Upper lobe of left lung (tissue), 4 donors: ENCODE measurements around the gene EIF3B.

Experiments used
- POLR2A ChIP-seq, 4 donors: fragments of 450-650 bp; IDR thresholded peaks; one replicate each; pipeline ENCODE4 v1.5.1; 2016 to 2017; ENCODE audit warnings: antibody characterized with exemption in 4 of 4, mild to moderate bottlenecking in 2 of 4
- POLR2AphosphoS5 ChIP-seq, 2 donors: sonication (generic); formaldehyde crosslinking; IDR thresholded peaks; one replicate each; pipeline ENCODE4 v1.5.1; 2017; ENCODE audit warnings: antibody characterized with exemption in 2 of 2
- TF ChIP-seq, protein P1 (sequence below), 6 experiments: fragments of 450-650 bp in 4 of 6; fragments of 200-600 bp in 2 of 6; sonication (generic) in 2 of 6; IDR thresholded peaks; one replicate each; pipeline ENCODE4 v1.5.1; 2016 to 2019; ENCODE audit warnings: antibody characterized with exemption in 6 of 6

GRCh38 chr7:2420216-2420933 lies 65.7 kb downstream of the EIF3B start:
- TF ChIP-seq, protein P1, sequence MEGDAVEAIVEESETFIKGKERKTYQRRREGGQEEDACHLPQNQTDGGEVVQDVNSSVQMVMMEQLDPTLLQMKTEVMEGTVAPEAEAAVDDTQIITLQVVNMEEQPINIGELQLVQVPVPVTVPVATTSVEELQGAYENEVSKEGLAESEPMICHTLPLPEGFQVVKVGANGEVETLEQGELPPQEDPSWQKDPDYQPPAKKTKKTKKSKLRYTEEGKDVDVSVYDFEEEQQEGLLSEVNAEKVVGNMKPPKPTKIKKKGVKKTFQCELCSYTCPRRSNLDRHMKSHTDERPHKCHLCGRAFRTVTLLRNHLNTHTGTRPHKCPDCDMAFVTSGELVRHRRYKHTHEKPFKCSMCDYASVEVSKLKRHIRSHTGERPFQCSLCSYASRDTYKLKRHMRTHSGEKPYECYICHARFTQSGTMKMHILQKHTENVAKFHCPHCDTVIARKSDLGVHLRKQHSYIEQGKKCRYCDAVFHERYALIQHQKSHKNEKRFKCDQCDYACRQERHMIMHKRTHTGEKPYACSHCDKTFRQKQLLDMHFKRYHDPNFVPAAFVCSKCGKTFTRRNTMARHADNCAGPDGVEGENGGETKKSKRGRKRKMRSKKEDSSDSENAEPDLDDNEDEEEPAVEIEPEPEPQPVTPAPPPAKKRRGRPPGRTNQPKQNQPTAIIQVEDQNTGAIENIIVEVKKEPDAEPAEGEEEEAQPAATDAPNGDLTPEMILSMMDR (IDR thresholded peaks at IDR 0.05) = no peak
- TF ChIP-seq POLR2A (IDR thresholded peaks at IDR 0.05) = no peak
- no peak for TF ChIP-seq POLR2AphosphoS5 (IDR thresholded peaks at IDR 0.05)
